Colonic mucosa (tissue), 4 donors: ENCODE measurements around the gene CHAC2. TPM values are rescaled to one million over a fixed set of nuclear protein-coding genes. Genes with fewer than 3 reads are reported as not detected.

Experiments used
- DNase-seq: peaks from one replicate; pipeline ENCODE4 v3.0.0-alpha.2; 2020
- H3K27ac ChIP-seq: fragments of 200-600 bp; one replicate; pipeline ENCODE4 v1.8.0; 2021
- H3K27me3 ChIP-seq: fragments of 200-600 bp; one replicate; pipeline ENCODE4 v1.8.0; 2021
- H3K36me3 ChIP-seq: fragments of 200-600 bp; one replicate; pipeline ENCODE4 v1.8.0; 2021
- H3K4me1 ChIP-seq: fragments of 200-600 bp; one replicate; pipeline ENCODE4 v1.8.0; 2021; ENCODE audit warnings: mild to moderate bottlenecking
- H3K4me3 ChIP-seq: fragments of 200-600 bp; one replicate; pipeline ENCODE4 v1.8.0; 2021
- H3K9ac ChIP-seq, 2 donors: one replicate each; pipeline ENCODE4 v1.7.0; 2013; ENCODE audit warnings: control low read depth in 2 of 2, low read depth in 2 of 2, low read length in 2 of 2
- H3K9me3 ChIP-seq: fragments of 200-600 bp; one replicate; pipeline ENCODE4 v1.8.0; 2021
- CTCF ChIP-seq: fragments of 200-600 bp; IDR thresholded peaks from one replicate; pipeline ENCODE4 v1.8.0; 2022; ENCODE audit warnings: antibody characterized with exemption, mild to moderate bottlenecking
- intact Hi-C: fragments of 100-400 bp; cut with DNase I; formaldehyde crosslinking; loops from one replicate; pipeline ENCODE4 v1.14.1; 2022
- total RNA-seq, 2 donors: library from RNA; stranded (reverse); fragmentation: NEBNext Ultra II Directional in 1 of 2; extraction: Animal tissue kit (Norgen Biotek cat#: 25700) in 1 of 2; gene quantifications; one replicate each; pipeline ENCODE4 v1.2.1, GENCODE V29; 2021
- donor health status: healthy.
- donor health status: DM: no; HTN: no; CAD: no.
- donor health status: DM: no; HTN: no; CAD: no.

CHAC2 gene
- total RNA-seq, 2 donors from 2014 or later = 3.2 to 9.6 TPM

- Histone ChIP-seq H3K9me3 (no peaks in the 10 kb centered on the region), H3K27ac (peak overlapping the region; percentile 2), H3K27me3 (no peaks in the 10 kb centered on the region), H3K36me3 (peaks cover 8% of the 10 kb centered on the region), H3K4me3 (no peak overlapping the region), H3K9ac (no peak overlapping the region), H3K4me1 (no peaks in the 10 kb centered on the region)
- no peak for TF ChIP-seq CTCF
- intact Hi-C loops = no loop called here
- no peak for DNase-seq
Measured at GRCh38 chr2:53765767-53766166, 1.8 kb upstream of the CHAC2 start.

- H3K4me1 ChIP-seq = no peaks in the 10 kb centered on the region
- TF ChIP-seq CTCF = no peak
- H3K9ac ChIP-seq = peak overlapping the region; percentile 53 to 61
- peak overlapping the region; percentile 54 for H3K27ac ChIP-seq
- H3K27me3 ChIP-seq = no peaks in the 10 kb centered on the region
- H3K36me3 ChIP-seq = peaks cover 5% of the 10 kb centered on the region
- intact Hi-C loops = no loop called here
- H3K9me3 ChIP-seq = no peaks in the 10 kb centered on the region
- no peak for DNase-seq
- peak overlapping the region; percentile 67 for H3K4me3 ChIP-seq
Measured at GRCh38 chr2:53768242-53768542, 588 bp downstream of the CHAC2 start.

- Histone ChIP-seq H3K4me1 (no peaks in the 10 kb centered on the region), H3K4me3 (no peak overlapping the region), H3K9me3 (no peaks in the 10 kb centered on the region), H3K36me3 (no peaks in the 10 kb centered on the region), H3K27me3 (no peaks in the 10 kb centered on the region), H3K27ac (no peak overlapping the region), H3K9ac (no peak overlapping the region)
- DNase-seq = no peak
- TF ChIP-seq CTCF = no peak
- intact Hi-C loops = no loop called here
Measured at GRCh38 chr2:53769318-53769945, 1.8 kb downstream of the CHAC2 start.

- H3K4me3 ChIP-seq = no peak overlapping the region
- no peak overlapping the region for H3K27ac ChIP-seq
- H3K36me3 ChIP-seq = no peaks in the 10 kb centered on the region
- no peak overlapping the region for H3K9ac ChIP-seq
- H3K27me3 ChIP-seq = no peaks in the 10 kb centered on the region
- intact Hi-C loops = no loop called here
- H3K9me3 ChIP-seq = no peaks in the 10 kb centered on the region
- TF ChIP-seq CTCF = no peak
- DNase-seq = no peak
- no peaks in the 10 kb centered on the region for H3K4me1 ChIP-seq
Measured at GRCh38 chr2:53770264-53770663, 2.7 kb downstream of the CHAC2 start.

GRCh38 chr2:53777134-53777533 is 9.5 kb downstream of the CHAC2 start:
- TF ChIP-seq CTCF = no peak
- H3K27ac ChIP-seq = no peak overlapping the region
- no peaks in the 10 kb centered on the region for H3K9me3 ChIP-seq
- H3K36me3 ChIP-seq = no peaks in the 10 kb centered on the region
- intact Hi-C loops = no loop called here
- H3K4me3 ChIP-seq = no peak overlapping the region
- H3K27me3 ChIP-seq = no peaks in the 10 kb centered on the region
- no peaks in the 10 kb centered on the region for H3K4me1 ChIP-seq
- no peak for DNase-seq
- H3K9ac ChIP-seq = no peak overlapping the region
